Osteocyte (in vitro differentiated cells): ENCODE data around the gene PRR20D. TPM values are rescaled to one million over a fixed set of nuclear protein-coding genes. Genes with fewer than 3 reads are reported as not detected.

ENCODE experiments used
- DNase-seq: peaks from one replicate; pipeline ENCODE4 v3.0.0; 2021; ENCODE audit warnings: mixed read lengths; ENCODE audit not compliant: unreplicated experiment; ENCODE audit errors: extremely low spot score
- H3K27ac Mint-ChIP-seq: one replicate; pipeline ENCODE4 v1.8.0; 2021; ENCODE audit warnings: mild to moderate bottlenecking, mixed read lengths; ENCODE audit not compliant: unreplicated experiment
- H3K27me3 Mint-ChIP-seq: one replicate; pipeline ENCODE4 v1.8.0; 2021; ENCODE audit warnings: mixed read lengths; ENCODE audit not compliant: unreplicated experiment
- H3K36me3 Mint-ChIP-seq: one replicate; pipeline ENCODE4 v1.8.0; 2021; ENCODE audit warnings: mixed read lengths; ENCODE audit not compliant: unreplicated experiment
- H3K4me1 Mint-ChIP-seq: one replicate; pipeline ENCODE4 v1.8.0; 2021; ENCODE audit warnings: mixed read lengths; ENCODE audit not compliant: unreplicated experiment
- H3K4me3 Mint-ChIP-seq: one replicate; pipeline ENCODE4 v1.8.0; 2021; ENCODE audit warnings: mild to moderate bottlenecking, moderate library complexity, mixed read lengths; ENCODE audit not compliant: unreplicated experiment
- H3K9me3 Mint-ChIP-seq: one replicate; pipeline ENCODE4 v1.8.0; 2021; ENCODE audit warnings: mixed read lengths; ENCODE audit not compliant: unreplicated experiment
- total RNA-seq: library from RNA; stranded (reverse); gene quantifications from 2 replicates; pipeline ENCODE4 v1.2.1, GENCODE V29; 2021
- TF ChIP-seq, protein P1 (sequence below): fragments of 200-600 bp; sonication (generic); IDR thresholded peaks from 2 replicates; pipeline ENCODE4 v1.5.0; 2021; ENCODE audit warnings: antibody characterized with exemption, mild to moderate bottlenecking, moderate library complexity

The PRR20D gene
- total RNA-seq, 1 donor from 2014 or later, result not detected

DNA sequence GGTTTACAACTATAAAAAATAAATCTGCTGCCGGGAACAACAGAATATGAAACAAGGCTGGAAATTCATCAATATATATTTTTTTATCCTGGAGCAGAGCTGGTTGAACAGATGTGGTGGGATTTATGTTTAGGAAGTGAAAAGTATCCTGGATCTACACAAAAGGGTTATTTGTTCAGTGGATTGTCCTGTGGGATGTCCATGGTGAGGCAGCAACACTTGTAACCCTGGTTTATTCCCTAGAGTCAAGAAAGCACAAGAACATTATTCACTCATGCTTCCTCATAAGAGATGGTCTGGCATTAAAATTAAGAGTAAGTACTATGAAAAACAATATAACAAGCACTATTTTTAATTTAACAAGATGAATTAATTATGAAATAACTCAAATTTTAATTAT is 52.6 kb downstream of the PRR20D start:
- no peak for DNase-seq
- Mint-ChIP-seq H3K36me3 (no peaks in the 10 kb centered on the region), H3K27me3 (no peaks in the 10 kb centered on the region)

More for the DNA sequence above, 52.6 kb downstream of the PRR20D start:
- no peak overlapping the region for H3K27ac Mint-ChIP-seq
- no peaks in the 10 kb centered on the region for H3K4me1 Mint-ChIP-seq
- no peak overlapping the region for H3K4me3 Mint-ChIP-seq
- H3K9me3 Mint-ChIP-seq, result no peaks in the 10 kb centered on the region
- TF ChIP-seq, protein P1, sequence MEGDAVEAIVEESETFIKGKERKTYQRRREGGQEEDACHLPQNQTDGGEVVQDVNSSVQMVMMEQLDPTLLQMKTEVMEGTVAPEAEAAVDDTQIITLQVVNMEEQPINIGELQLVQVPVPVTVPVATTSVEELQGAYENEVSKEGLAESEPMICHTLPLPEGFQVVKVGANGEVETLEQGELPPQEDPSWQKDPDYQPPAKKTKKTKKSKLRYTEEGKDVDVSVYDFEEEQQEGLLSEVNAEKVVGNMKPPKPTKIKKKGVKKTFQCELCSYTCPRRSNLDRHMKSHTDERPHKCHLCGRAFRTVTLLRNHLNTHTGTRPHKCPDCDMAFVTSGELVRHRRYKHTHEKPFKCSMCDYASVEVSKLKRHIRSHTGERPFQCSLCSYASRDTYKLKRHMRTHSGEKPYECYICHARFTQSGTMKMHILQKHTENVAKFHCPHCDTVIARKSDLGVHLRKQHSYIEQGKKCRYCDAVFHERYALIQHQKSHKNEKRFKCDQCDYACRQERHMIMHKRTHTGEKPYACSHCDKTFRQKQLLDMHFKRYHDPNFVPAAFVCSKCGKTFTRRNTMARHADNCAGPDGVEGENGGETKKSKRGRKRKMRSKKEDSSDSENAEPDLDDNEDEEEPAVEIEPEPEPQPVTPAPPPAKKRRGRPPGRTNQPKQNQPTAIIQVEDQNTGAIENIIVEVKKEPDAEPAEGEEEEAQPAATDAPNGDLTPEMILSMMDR, result no peak

Other genes with a start within 250 kb of the PRR20D start
- gene PRR20A, start 19.7 kb upstream of the PRR20D start, total RNA-seq, result not detected in 2 replicates
- gene PRR20B, start 13.1 kb upstream of the PRR20D start, total RNA-seq, result not detected in 2 replicates
- not detected in 2 replicates for gene PRR20C, start 6.6 kb upstream of the PRR20D start, total RNA-seq
- not detected in 2 replicates for gene PRR20E, start 6.6 kb downstream of the PRR20D start, total RNA-seq